IPS DF 4.7 (cell line): ENCODE measurements around the gene CCDC117.
A peak's percentile ranks its signal among the peaks of the same experiment; 100 is the strongest.

Experiments used
- DNase-seq: peaks from one replicate; pipeline ENCODE4 v3.0.0-alpha.2; 2013; ENCODE audit warnings: low spot score; ENCODE audit errors: extremely low read depth

Gene CCDC117

GRCh38 chr22:28769394-28770085, 3.0 kb upstream of the CCDC117 start:
- DNase-seq: no peak

DNA sequence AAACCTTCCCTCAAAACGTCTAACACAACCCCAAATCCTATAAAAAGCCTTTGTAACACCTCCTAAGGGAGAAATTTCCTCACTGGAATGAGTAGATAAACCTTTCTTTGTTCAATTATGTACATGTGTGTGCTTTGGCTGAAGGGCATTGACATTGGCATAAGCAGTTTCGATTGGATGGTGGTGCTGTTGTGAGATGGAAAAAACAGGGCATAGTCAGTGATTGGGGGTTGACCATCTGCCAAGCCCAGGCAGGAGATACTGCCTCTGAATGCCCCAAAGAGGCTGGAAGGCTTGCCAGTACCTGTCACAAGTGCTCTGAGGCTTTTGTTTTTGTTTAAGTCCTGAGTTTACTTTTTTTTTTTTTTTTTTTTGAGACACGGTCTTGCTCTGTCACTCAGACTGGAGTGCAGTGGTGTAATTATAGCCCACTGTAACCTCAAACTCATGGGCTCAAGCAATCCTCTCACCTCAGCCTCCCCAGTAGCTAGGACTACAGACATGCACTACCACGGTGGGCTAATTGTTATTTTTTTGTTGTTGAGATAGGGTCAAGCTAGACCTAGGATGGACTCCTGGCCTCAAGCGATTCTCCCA, 1.2 kb upstream of the CCDC117 start:
- no peak for DNase-seq

GRCh38 chr22:28773461-28773867, 969 bp downstream of the CCDC117 start:
- DNase-seq: no peak

DNA sequence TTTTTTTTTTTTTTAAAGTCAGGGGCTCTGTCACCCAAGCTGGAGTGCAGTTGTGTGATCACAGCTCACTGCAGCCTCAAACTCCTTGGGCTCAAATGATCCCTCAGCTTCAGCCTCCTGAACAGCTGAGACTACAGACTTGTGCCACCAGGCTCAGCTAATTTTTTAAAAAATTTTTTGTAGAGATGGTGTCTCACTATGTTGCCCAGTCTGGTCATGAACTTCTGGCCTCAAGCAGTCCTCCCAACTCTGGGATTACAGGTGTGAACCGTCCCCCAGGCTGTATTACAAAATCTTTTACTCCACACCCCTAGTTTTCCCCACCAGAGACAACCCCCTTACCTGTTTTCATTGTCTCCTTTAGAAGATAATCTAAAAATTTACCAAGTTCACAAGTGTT, 1.9 kb downstream of the CCDC117 start:
- no peak for DNase-seq

DNA sequence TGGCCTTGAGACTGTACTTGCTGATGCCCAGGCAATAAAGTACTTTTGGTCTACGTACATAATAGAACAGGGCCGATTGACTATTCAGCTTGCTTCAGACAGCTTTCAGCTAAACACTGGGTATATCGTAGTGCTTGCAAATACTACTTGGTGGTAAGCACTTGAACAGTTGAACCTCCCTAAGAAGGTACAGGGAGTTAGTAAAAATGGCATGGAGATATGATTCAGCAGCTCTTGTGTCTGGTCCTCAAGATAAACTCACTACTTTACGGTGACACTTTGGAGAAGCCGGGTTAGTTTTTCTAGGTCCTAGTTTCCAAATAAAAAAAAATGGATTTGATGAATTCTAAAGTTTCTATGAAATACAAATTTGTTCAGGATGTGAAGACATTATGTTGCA, 7.3 kb downstream of the CCDC117 start:
- no peak for DNase-seq

DNA sequence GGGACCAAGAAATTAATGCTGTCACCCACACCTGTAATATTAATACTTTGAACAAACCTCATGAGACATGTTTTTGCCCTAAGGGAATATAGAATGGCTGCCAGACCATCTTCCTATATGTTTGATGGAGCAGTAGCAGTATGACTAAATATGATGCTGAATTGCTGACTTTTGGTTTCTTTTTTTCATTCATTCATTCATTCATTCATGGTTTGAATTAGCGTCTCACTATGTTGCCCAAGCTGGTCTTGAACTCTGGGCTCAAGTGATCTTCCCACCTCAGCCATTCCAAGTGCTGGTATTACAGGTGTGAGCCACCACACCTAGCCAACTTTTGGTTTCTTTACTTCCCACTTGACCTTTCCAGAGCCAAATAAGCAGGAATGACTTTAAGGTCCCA, 7.8 kb downstream of the CCDC117 start:
- DNase-seq: no peak

GRCh38 chr22:28783786-28784671, 11.5 kb downstream of the CCDC117 start:
- no peak for DNase-seq

GRCh38 chr22:28788601-28789000, 16.1 kb downstream of the CCDC117 start:
- no peak for DNase-seq

DNA sequence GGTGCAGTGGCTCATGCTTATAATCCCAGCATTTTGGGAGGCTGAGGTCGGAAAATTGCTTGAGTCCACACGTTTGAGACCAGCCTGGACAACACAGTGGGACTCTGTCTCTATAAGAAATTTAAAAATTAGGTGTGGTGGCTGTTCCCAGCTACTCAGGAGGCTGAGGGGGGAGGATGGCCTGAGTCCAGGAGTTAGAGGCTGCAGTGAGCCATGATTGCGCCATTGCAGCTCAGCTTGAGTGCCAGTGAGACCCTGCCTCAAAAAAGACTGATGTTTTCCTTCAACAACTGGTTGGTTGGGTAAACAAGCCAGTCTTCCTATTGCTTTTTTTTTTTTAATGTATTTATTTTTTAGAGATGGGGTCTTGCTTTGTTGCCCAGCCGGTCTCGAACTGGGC, 18.6 kb downstream of the CCDC117 start:
- DNase-seq: no peak

- no peak for DNase-seq
Measured at GRCh38 chr22:28791841-28792490, 19.5 kb downstream of the CCDC117 start.

- DNase-seq: no peak
Measured at GRCh38 chr22:28792491-28793383, 20.2 kb downstream of the CCDC117 start.

DNA sequence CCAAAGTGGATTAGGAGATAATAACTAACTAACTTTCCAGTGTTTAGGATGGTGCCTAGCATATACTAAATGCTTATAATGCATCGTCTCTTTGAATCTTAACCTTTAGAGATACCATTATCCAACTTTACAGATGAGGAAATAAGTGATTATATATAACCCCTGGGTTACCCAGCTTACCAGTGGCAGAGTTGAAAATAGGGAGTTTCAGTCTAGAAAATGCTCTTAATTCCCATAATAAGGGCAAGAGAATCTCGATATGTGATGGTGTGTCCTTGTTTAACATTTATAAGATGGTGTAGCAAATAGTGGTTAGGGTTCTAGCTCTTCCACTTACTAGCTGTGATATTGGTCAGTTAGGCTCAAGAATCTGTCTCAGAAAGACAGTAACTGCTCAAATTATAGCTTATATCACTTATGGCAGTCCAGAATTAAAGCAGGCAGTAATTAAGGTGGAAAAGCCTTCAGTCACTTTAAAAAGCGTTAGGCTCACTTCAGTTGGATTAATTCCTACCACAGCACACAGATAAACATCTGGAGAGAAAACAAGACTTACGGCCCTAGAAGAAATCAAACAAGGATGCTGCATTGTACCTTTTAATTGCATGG, 21.6 kb downstream of the CCDC117 start:
- no peak for DNase-seq

GRCh38 chr22:28795071-28795693, 22.7 kb downstream of the CCDC117 start:
- DNase-seq: no peak

- DNase-seq: no peak
Measured at GRCh38 chr22:28795932-28796856, 23.7 kb downstream of the CCDC117 start.

DNA sequence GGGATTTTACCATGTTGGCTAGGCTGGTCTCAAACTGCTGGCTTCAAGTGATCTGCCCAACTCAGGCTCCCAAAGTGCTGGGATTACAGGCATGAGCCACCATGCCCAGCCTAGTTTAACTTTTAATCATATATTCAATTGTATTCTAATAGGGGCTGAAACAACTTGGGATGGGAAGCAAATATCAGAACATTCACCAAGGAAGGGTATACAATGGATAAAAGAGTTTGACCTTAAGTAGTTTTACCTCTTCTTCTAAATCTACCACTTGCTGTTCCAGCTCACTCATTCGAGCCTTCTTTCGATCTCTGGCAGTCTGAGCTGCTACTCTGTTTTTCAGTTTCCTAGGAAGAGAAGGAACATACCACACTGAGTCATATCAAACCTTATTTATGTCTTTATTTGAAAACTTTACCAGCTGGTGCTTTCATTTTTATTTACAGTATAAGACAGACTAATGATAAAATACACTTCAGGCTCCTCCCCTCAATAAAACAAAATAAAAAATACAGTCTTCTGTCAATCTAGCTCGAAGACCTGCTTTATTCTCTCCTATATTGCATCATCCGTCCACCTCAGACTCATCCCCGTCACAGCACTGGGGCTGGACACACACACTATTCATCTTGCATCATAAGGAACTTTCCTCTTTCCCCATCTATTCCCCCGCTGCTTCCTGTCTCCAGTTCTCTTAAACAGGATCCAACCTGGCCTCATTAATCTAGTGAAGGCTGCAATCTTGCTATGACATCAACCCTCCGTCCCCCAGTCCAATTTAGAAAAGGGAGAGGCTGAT, 26.5 kb downstream of the CCDC117 start:
- DNase-seq: no peak

DNA sequence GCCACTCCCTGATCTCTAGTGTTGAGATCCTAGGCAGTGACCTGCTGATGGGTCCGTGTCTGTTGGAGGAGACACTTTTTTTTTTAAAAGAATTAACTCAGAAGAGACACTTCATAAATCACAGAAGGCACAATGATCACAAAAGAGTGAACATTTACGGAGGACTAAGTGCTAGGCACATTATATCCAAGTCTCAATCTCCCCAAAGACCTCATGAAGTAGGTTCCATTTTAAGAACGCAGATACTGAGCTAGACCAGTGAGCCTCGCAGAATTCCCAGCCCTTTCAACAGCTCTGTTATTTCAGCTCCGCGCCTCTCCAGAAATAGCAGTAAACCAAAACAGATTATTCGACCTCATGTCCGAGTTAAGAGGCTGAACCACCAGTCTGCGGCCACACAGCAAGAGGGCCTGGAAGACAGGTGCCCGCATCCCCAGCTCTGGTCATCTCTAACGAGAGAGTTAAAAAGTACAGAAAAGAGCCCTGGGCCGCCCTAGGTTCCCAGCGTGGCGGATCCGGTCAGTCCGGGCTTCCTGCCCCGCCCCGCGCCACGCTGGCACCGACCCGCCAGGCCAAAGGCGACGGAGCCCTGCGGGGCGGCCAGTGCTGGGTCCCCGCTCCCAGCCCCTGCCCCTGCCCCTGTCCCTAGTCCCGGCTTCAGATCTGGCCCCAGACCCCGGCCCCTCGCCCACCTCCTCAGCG, 27.3 kb downstream of the CCDC117 start:
- DNase-seq: no peak

- peak; percentile 66 for DNase-seq
Measured at GRCh38 chr22:28800308-28801041, 28.0 kb downstream of the CCDC117 start, which contains the start of gene XBP1. TSS of gene XBP1 (minus strand) at chr22:28800569.
